HG02642 (cell line): ENCODE measurements around the gene AP5B1.
"Not testable (repeated sequence)": the region's sequence is repeated elsewhere in the genome, so short reads cannot be mapped to it uniquely, and the experiment has no call there.

Source experiments
- ATAC-seq: cut with Tn5 transposase; IDR thresholded peaks from one replicate; pipeline ENCODE4 v1.9.1; 2021; ENCODE audit warnings: mild to moderate bottlenecking; ENCODE audit not compliant: unreplicated experiment, poor library complexity

The AP5B1 gene

DNA sequence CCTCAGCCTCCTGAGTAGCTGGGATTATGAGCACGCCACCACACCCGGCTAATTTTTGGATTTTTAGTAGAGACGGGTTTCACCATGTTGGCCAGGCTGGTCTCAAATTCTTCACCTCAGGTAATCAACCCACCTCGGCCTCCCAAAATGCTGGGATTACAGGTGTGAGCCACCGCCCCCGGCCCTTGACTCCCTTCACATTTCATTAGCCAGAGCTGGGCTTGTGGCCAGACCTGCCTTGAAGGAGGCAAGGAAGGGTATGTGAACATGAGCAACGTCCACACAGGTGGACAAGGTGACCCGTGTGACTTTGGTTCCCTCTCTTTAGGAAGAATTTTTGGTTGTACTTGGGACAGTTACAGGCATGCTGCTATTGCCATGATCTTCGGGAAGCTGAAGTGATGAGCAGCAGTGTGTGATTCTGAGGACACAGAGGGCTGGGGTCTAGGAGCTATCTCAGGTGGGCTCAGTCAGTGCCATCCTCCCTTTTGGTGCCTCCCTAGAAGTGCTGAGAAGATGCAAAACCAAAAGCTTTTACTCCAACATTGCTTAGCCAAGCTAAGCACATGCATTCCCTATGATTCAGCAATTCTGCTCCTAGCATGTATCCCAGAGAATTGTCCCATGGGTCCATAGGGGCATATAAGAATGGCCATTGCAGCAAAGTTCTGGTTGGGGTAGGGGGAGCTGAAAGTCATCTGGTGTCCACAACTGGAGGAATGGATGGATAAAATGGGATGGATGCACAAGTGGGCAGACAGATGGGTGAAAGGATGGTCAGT, 6.1 kb downstream of the AP5B1 start:
- ATAC-seq: no peak

- no peak for ATAC-seq
Measured at GRCh38 chr11:65773784-65774411, 6.9 kb downstream of the AP5B1 start.

DNA sequence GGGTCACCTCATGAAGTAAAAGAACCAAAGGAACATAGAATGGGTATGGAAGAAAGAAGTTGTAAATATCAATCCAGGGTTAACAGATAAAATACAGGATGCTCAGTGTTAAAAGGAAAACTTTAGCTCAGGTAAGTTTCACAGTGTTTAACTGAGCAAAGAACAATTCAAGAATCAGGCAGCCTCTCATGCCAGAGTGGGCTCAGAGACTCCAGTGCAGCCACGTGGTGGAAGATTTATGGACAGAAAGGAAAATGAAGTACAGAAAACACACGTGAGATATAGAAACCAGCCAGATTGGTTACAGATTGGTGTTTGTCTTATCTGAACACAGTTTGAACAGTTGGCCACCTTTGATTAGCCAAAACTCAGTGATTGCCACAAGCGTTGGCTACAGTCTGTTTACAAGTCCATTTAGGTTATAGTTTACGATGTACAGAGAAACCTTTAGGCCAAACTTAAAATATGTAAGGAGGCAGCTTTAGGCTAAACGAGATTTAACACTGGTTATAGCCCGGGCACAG, 9.1 kb downstream of the AP5B1 start:
- no peak for ATAC-seq

- ATAC-seq: no peak
Measured at GRCh38 chr11:65770951-65771567, 9.7 kb downstream of the AP5B1 start.

- ATAC-seq: not testable (repeated sequence)
Measured at GRCh38 chr11:65767806-65768205, 13.0 kb downstream of the AP5B1 start.

GRCh38 chr11:65767406-65767805, 13.4 kb downstream of the AP5B1 start:
- ATAC-seq: no peak

GRCh38 chr11:65766535-65766934, 14.2 kb downstream of the AP5B1 start:
- ATAC-seq: no peak

DNA sequence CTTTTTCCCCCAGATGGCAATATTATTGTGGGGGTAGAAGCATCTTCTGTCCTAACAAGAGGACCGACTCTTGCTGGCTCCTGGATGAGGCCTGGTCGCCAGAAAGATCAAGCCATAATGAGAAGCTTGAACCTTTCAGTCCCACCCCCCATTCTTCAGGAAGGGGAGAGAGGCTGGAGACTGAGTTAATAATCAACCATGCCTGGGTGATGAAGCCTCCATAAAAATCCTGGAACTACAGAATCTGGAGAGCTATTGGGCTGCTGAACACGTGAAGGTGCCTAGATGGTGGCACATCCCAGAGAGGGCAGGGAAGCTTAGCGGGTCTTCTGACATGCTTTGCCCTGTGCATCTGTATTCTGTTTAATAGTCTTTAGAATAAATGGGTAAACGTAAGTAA, 16.3 kb downstream of the AP5B1 start:
- ATAC-seq: no peak

DNA sequence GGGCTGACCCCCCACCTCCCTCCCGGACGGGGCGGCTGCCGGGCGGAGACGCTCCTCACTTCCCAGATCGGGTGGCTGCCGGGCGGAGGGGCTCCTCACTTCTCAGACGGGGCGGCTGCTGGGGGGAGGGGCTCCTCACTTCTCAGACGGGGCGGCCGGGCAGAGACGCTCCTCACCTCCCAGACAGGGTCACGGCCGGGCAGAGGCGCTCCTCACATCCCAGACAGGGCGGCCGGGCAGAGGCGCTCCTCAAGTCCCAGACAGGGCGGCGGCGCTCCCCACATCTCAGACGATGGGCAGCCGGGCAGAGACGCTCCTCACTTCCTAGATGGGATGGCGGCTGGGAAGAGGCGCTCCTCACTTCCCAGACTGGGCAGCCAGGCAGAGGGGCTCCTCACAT, 18.0 kb downstream of the AP5B1 start:
- ATAC-seq: not testable (repeated sequence)

GRCh38 chr11:65762169-65762568, 18.6 kb downstream of the AP5B1 start:
- not testable (repeated sequence) for ATAC-seq

DNA sequence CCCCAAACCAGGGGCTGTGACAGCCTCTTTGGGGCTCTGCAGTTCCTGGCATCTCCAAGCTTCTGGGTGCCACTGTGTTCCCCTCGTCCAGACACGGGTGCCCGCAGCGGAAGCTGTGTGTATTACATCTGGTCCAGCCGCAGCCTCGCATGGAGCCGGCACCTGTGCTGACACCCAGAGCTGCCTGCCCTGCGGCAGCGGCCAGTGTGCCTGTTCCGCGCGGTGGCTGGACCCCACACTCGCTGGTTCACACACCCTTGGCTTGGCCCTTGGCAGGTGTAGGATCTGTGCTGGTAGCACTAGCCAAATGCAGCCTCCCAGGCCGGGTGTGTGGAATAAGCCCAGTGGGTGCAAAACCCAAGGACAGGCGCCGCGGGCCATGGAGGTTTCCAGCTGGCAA, 35.7 kb downstream of the AP5B1 start:
- no peak for ATAC-seq

DNA sequence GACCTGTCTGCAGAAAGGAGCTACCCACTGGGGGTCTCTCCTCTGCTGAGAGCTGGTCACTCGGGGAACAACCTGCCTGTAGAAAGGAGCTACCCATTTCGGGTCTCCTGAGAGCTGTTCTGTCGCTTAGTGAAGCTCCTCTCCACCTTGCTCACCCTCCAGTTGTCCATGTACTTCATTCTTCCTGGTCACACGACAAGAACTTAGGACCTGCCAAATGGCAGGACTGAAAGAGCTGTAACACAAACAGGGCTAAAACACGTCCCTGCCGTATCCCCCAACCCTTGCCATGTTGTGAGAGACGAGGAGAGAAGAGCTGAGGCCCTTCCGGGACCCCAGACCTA, 36.1 kb downstream of the AP5B1 start:
- no peak for ATAC-seq

DNA sequence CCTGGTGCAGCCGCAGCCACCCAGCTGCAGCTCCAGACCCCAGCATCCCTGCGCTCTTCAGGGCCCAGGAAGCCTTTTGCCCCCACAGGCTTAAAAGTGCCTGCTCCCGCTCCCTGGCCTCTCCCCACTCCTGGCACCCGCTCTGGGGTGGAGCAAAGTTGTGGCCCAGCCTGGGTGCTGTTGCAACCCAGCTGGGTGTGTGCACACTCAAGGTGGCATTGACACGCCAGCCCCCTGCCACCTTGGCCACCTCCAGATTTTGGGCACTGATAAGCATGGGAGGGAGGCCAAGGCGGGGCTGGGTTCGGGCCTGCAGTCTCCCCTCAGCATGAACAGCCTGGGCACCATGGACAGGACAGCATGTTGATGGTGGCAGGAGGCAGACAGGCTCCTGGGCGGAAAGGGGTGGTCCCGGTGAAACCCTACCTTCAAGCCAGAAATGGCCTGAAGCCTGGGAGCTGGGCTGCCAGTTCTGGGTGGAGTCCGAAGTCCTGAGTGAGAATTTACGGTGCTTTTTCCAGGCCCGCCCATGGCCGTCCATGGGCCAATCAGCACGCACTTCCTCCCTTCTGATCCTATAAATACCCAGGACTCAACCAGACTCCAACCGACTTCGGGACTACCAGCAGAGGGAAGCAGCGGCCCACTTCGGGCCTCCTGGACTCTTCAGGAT, 36.6 kb downstream of the AP5B1 start:
- ATAC-seq: no peak

GRCh38 chr11:65743681-65744025, 37.1 kb downstream of the AP5B1 start:
- ATAC-seq: no peak

DNA sequence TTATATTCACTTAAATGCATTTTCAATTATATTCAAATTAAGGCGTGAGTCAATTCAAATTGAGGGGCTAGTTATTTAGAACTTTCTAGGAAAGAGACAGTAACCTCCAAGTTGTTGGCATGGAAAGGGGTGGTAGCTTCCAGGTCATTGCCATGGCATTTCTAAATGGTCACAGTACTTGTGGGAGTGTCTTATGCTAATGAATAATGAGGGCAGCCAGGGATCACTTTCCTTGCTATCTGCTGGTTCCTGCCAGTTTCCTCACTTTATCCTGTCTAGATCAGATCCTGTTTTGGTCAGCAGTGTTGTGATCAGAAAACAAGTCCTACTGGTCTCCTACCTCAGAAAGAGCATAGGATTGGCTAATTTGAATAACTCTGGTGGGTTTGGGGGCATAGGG, 38.4 kb downstream of the AP5B1 start:
- ATAC-seq: no peak

- ATAC-seq: no peak
Measured at GRCh38 chr11:65741185-65741584, 39.6 kb downstream of the AP5B1 start.

GRCh38 chr11:65739022-65739421, 41.8 kb downstream of the AP5B1 start:
- no peak for ATAC-seq

DNA sequence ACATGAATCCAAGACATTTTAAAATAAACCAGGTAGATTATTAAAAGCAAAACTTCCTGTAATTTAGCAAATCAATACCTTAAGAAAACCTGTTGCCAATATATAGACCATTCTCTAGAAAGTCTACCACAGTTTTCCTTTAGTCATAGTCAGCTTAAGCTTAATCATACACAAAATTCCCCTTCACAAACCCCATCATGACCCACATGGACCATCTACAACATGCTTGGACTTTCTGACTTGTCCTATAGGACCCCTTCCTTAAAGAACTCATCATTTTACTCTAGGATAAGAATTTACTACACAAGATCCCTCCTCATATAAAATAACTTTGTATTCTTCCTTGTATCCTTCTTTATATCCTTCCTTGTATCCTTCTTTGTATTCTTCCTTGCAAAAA, 44.0 kb downstream of the AP5B1 start:
- no peak for ATAC-seq

- ATAC-seq: not testable (repeated sequence)
Measured at GRCh38 chr11:65735111-65735510, 45.7 kb downstream of the AP5B1 start.

GRCh38 chr11:65730461-65730860, 50.3 kb downstream of the AP5B1 start:
- no peak for ATAC-seq

- ATAC-seq: no peak
Measured at GRCh38 chr11:65727865-65728264, 52.9 kb downstream of the AP5B1 start.
